SK-N-SH (cell line): ENCODE data around the gene PIK3CA. TPM values are rescaled to one million over a fixed set of nuclear protein-coding genes. Genes with fewer than 3 reads are reported as not detected.

Experiments used
- CTCF ChIA-PET: fragments of 300-600, 350-600 bp; formaldehyde crosslinking; extraction: SDS; loops from one replicate; lab custom pipeline; 2021; lab: Yijun Ruan, JAX
- POLR2A ChIA-PET: fragments of 350-600 bp; sonication (Branson Sonifier 250); formaldehyde crosslinking; extraction: SDS; loops from one replicate; lab custom pipeline; 2020; ENCODE audit warnings: antibody characterized with exemption, inconsistent platforms; lab: Yijun Ruan, JAX
- DNase-seq: peaks from one replicate; pipeline ENCODE4 v3.0.0; 2012
- H2AFZ ChIP-seq: fragments of 200-600 bp; sonication (generic); 2 replicates; pipeline ENCODE4 v1.8.1; 2016; ENCODE audit warnings: antibody characterized with exemption, mild to moderate bottlenecking, low read depth
- H3F3A ChIP-seq: fragments of 200-600 bp; sonication (generic); replicated peaks from 2 replicates; pipeline ENCODE3; 2016; ENCODE audit warnings: antibody characterized with exemption, mild to moderate bottlenecking; ENCODE audit not compliant: insufficient read depth
- H3K27ac ChIP-seq, 2 experiments: fragments of 200-500 bp in 1 of 2; fragments of 200-600 bp in 1 of 2; sonication (Bioruptor generic) in 1 of 2; sonication (generic), shearing (Covaris generic) in 1 of 2; 2 replicates each; pipeline versions ENCODE4 v1.5.1 to v1.6.1; 2014 to 2016; ENCODE audit warnings: low read depth in 2 of 2, inconsistent platforms in 1 of 2, low read length in 1 of 2, mild to moderate bottlenecking in 1 of 2, mixed read lengths in 1 of 2
- H3K27me3 ChIP-seq: fragments of 200-600 bp; sonication (generic), shearing (Covaris generic); 2 replicates; pipeline ENCODE4 v1.6.1; 2016; ENCODE audit warnings: mixed run types; ENCODE audit not compliant: insufficient read depth
- H3K36me3 ChIP-seq, 2 experiments: fragments of 200-500 bp in 1 of 2; fragments of 200-600 bp in 1 of 2; sonication (Bioruptor generic) in 1 of 2; sonication (generic) in 1 of 2; replicated peaks in 1 of 2; 2 replicates each; pipeline versions ENCODE3 to v1.5.1; 2014 to 2016; ENCODE audit warnings: low read length in 1 of 2, mild to moderate bottlenecking in 1 of 2; ENCODE audit not compliant: insufficient read depth in 2 of 2, control insufficient read depth in 1 of 2
- H3K4me1 ChIP-seq, 2 experiments: fragments of 200-500 bp in 1 of 2; fragments of 200-600 bp in 1 of 2; sonication (Bioruptor generic) in 1 of 2; sonication (generic), shearing (Covaris generic) in 1 of 2; 2 replicates each; pipeline versions ENCODE4 v1.5.1 to v1.6.1; 2014 to 2016; ENCODE audit warnings: low read depth in 1 of 2, low read length in 1 of 2, mixed run types in 1 of 2; ENCODE audit not compliant: insufficient read depth in 2 of 2, control insufficient read depth in 1 of 2
- H3K4me2 ChIP-seq: fragments of 200-600 bp; sonication (generic), shearing (Covaris generic); 2 replicates; pipeline ENCODE4 v1.6.1; 2017; ENCODE audit warnings: mixed run types
- H3K4me3 ChIP-seq, 2 experiments: fragments of 200-500 bp in 1 of 2; fragments of 200-600 bp in 1 of 2; sonication (Bioruptor generic) in 1 of 2; sonication (generic), shearing (Covaris generic) in 1 of 2; 2 replicates each; pipeline versions ENCODE4 v1.5.1 to v1.8.1; 2014 to 2016; ENCODE audit warnings: low read depth in 2 of 2, inconsistent platforms in 1 of 2, low read length in 1 of 2, mild to moderate bottlenecking in 1 of 2, mixed read lengths in 1 of 2, moderate library complexity in 1 of 2
- H3K79me2 ChIP-seq: fragments of 200-600 bp; sonication (generic); 2 replicates; pipeline ENCODE4 v1.8.1; 2017; ENCODE audit warnings: mild to moderate bottlenecking; ENCODE audit not compliant: insufficient read depth
- H3K9ac ChIP-seq: fragments of 200-600 bp; sonication (generic); 2 replicates; pipeline ENCODE4 v1.6.1; 2017; ENCODE audit warnings: mixed run types
- H3K9me2 ChIP-seq: fragments of 200-600 bp; sonication (generic); 2 replicates; pipeline ENCODE4 v1.6.1; 2017; ENCODE audit warnings: mixed run types
- H3K9me3 ChIP-seq: fragments of 200-600 bp; sonication (generic); 2 replicates; pipeline ENCODE4 v1.6.1; 2017; ENCODE audit warnings: mixed run types, mild to moderate bottlenecking, moderate library complexity
- H4K20me1 ChIP-seq: fragments of 200-600 bp; sonication (generic); 2 replicates; pipeline ENCODE4 v1.6.1; 2017; ENCODE audit warnings: mild to moderate bottlenecking, mixed run types; ENCODE audit not compliant: insufficient read depth
- CHD2 ChIP-seq: fragments of 150-350 bp; IDR thresholded peaks from 2 replicates; pipeline ENCODE4 v1.6.1; 2018; ENCODE audit warnings: low read length; ENCODE audit not compliant: partially characterized antibody
- EP300 ChIP-seq, 2 experiments: IDR thresholded peaks; 2 replicates each; pipeline versions ENCODE4 v1.4.0 to v1.6.1; 2012; ENCODE audit warnings: borderline replicate concordance in 1 of 2, low read depth in 1 of 2, low read length in 1 of 2
- EZH2phosphoT487 ChIP-seq: fragments of 200-600 bp; sonication (generic); IDR thresholded peaks from 2 replicates; pipeline ENCODE4 v1.6.1; 2017; ENCODE audit warnings: low read depth, mixed run types, mild to moderate bottlenecking, antibody characterized with exemption, moderate library complexity, borderline replicate concordance
- FOXJ3 ChIP-seq: sonication (generic); formaldehyde crosslinking; IDR thresholded peaks from 2 replicates; pipeline ENCODE4 v1.5.1; 2020; ENCODE audit warnings: mild to moderate bottlenecking, missing genetic modification reagents
- FOXM1 ChIP-seq: IDR thresholded peaks from 2 replicates; pipeline ENCODE4 v1.4.0; 2012; ENCODE audit warnings: low read depth, mild to moderate bottlenecking
- GABPA ChIP-seq: IDR thresholded peaks from 2 replicates; pipeline ENCODE4 v1.4.0; 2012; ENCODE audit warnings: low read depth, mild to moderate bottlenecking
- RCOR1 ChIP-seq: fragments of 150-350 bp; IDR thresholded peaks from 2 replicates; pipeline ENCODE4 v1.6.1; 2017; ENCODE audit warnings: antibody characterized with exemption, low read length
- SIN3A ChIP-seq: IDR thresholded peaks from 2 replicates; pipeline ENCODE4 v1.6.1; 2012; ENCODE audit warnings: low read depth, mild to moderate bottlenecking, low read length, moderate library complexity, borderline replicate concordance
- SMC3 ChIP-seq: IDR thresholded peaks from 2 replicates; pipeline ENCODE4 v1.6.1; 2012; ENCODE audit warnings: low read depth, low read length, improper control_type of control experiment
- TEAD4 ChIP-seq: IDR thresholded peaks from 2 replicates; pipeline ENCODE4 v1.4.0; 2012; ENCODE audit warnings: mild to moderate bottlenecking, borderline replicate concordance; ENCODE audit not compliant: insufficient read depth
- polyA plus RNA-seq, 3 experiments: library from polyadenylated mRNA; depleted of rRNA; stranded (reverse); fragments of >200 nt; gene quantifications; 2 replicates each; pipeline ENCODE4 v1.2.3, GENCODE V29; 2012
- TF ChIP-seq, protein P1 (sequence below): IDR thresholded peaks from 2 replicates; pipeline ENCODE4; 2012
- TF ChIP-seq, protein P2 (sequence below): fragments of 150-350 bp; IDR thresholded peaks from 2 replicates; pipeline ENCODE4 v1.6.1; 2016; ENCODE audit warnings: mild to moderate bottlenecking, low read depth, low read length
- TF ChIP-seq, protein P3 (sequence below): IDR thresholded peaks from 2 replicates; pipeline ENCODE4 v1.6.1; 2012; ENCODE audit warnings: mild to moderate bottlenecking, low read depth, low read length, moderate library complexity
- TF ChIP-seq, protein P4 (sequence below): IDR thresholded peaks from 2 replicates; pipeline ENCODE4 v1.4.0; 2012; ENCODE audit warnings: low read depth, borderline replicate concordance
- TF ChIP-seq, protein P5 (sequence below): IDR thresholded peaks from 2 replicates; pipeline ENCODE4 v1.4.0; 2012; ENCODE audit warnings: low read depth, borderline replicate concordance
- TF ChIP-seq, protein P6 (sequence below): fragments of 150-350 bp; IDR thresholded peaks from 2 replicates; pipeline ENCODE4 v1.6.1; 2017; ENCODE audit warnings: antibody characterized with exemption, low read length, low read depth, borderline replicate concordance

Gene PIK3CA
- polyA plus RNA-seq, 1 of the 3 experiments (the other 2 are of a cell fraction) = 3.2 TPM

DNA sequence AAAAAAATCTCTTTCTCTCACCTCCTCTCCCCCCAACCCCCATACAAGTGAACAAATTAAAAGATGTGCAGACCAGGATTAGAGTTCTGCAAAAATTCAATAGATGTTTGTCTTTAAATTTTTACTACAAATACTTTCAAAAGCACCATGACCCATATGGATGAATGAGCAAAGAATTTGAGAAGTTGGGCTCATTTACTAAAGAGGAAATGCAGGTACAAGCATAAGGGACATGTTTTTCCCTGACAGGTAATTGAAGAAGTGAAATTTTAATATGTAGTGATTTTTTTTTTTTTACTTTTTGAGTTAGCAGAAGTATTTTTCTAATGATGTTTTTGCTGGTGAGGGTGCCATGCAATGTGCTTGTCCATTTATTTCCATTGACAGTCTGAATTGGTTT, 15.3 kb downstream of the PIK3CA start:
- Histone ChIP-seq H3K9ac (no peak overlapping the region), H3K9me3 (no peaks in the 10 kb centered on the region), H3F3A (no peaks in the 10 kb centered on the region), H3K4me3 (no peak overlapping the region), H2AFZ (no peak overlapping the region), H3K79me2 (peaks cover 62% of the 10 kb centered on the region), H3K36me3 (peaks cover 0 to 3% of the 10 kb centered on the region in 2 experiments), H3K27me3 (no peaks in the 10 kb centered on the region), H3K27ac (no peak overlapping the region), H4K20me1 (peaks cover 14% of the 10 kb centered on the region; the same call in 1 of the 2 replicates), H3K4me2 (no peak overlapping the region), H3K4me1 (no peaks in the 10 kb centered on the region; a peak in 1 of 4 replicates), H3K9me2 (no peaks in the 10 kb centered on the region)
- ChIA-PET POLR2A (no interaction called here), CTCF (interaction anchor here (0.7 kb wide), 1 partner anchor 729 kb away, joined by 3 read pairs; no protein-coding TSS in a partner anchor)
- no peak for DNase-seq
- TF ChIP-seq EZH2phosphoT487 (no peak), CHD2 (no peak), TEAD4 (no peak), SIN3A (no peak), EP300 (IDR thresholded peaks at IDR 0.05; ENCODE audit: borderline replicate concordance in 1 of 2, low read depth in 1 of 2, low read length in 1 of 2) (no peak), GABPA (no peak), FOXM1 (no peak), FOXJ3 (no peak), RCOR1 (no peak), SMC3 (no peak)
- TF ChIP-seq, protein P1, sequence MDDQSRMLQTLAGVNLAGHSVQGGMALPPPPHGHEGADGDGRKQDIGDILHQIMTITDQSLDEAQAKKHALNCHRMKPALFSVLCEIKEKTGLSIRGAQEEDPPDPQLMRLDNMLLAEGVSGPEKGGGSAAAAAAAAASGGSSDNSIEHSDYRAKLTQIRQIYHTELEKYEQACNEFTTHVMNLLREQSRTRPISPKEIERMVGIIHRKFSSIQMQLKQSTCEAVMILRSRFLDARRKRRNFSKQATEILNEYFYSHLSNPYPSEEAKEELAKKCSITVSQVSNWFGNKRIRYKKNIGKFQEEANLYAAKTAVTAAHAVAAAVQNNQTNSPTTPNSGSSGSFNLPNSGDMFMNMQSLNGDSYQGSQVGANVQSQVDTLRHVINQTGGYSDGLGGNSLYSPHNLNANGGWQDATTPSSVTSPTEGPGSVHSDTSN = no peak
- TF ChIP-seq, protein P2, sequence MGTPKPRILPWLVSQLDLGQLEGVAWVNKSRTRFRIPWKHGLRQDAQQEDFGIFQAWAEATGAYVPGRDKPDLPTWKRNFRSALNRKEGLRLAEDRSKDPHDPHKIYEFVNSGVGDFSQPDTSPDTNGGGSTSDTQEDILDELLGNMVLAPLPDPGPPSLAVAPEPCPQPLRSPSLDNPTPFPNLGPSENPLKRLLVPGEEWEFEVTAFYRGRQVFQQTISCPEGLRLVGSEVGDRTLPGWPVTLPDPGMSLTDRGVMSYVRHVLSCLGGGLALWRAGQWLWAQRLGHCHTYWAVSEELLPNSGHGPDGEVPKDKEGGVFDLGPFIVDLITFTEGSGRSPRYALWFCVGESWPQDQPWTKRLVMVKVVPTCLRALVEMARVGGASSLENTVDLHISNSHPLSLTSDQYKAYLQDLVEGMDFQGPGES = no peak
- TF ChIP-seq, protein P3, sequence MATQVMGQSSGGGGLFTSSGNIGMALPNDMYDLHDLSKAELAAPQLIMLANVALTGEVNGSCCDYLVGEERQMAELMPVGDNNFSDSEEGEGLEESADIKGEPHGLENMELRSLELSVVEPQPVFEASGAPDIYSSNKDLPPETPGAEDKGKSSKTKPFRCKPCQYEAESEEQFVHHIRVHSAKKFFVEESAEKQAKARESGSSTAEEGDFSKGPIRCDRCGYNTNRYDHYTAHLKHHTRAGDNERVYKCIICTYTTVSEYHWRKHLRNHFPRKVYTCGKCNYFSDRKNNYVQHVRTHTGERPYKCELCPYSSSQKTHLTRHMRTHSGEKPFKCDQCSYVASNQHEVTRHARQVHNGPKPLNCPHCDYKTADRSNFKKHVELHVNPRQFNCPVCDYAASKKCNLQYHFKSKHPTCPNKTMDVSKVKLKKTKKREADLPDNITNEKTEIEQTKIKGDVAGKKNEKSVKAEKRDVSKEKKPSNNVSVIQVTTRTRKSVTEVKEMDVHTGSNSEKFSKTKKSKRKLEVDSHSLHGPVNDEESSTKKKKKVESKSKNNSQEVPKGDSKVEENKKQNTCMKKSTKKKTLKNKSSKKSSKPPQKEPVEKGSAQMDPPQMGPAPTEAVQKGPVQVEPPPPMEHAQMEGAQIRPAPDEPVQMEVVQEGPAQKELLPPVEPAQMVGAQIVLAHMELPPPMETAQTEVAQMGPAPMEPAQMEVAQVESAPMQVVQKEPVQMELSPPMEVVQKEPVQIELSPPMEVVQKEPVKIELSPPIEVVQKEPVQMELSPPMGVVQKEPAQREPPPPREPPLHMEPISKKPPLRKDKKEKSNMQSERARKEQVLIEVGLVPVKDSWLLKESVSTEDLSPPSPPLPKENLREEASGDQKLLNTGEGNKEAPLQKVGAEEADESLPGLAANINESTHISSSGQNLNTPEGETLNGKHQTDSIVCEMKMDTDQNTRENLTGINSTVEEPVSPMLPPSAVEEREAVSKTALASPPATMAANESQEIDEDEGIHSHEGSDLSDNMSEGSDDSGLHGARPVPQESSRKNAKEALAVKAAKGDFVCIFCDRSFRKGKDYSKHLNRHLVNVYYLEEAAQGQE = no peak
- TF ChIP-seq, protein P4, sequence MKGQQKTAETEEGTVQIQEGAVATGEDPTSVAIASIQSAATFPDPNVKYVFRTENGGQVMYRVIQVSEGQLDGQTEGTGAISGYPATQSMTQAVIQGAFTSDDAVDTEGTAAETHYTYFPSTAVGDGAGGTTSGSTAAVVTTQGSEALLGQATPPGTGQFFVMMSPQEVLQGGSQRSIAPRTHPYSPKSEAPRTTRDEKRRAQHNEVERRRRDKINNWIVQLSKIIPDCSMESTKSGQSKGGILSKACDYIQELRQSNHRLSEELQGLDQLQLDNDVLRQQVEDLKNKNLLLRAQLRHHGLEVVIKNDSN = no peak
- TF ChIP-seq, protein P5, sequence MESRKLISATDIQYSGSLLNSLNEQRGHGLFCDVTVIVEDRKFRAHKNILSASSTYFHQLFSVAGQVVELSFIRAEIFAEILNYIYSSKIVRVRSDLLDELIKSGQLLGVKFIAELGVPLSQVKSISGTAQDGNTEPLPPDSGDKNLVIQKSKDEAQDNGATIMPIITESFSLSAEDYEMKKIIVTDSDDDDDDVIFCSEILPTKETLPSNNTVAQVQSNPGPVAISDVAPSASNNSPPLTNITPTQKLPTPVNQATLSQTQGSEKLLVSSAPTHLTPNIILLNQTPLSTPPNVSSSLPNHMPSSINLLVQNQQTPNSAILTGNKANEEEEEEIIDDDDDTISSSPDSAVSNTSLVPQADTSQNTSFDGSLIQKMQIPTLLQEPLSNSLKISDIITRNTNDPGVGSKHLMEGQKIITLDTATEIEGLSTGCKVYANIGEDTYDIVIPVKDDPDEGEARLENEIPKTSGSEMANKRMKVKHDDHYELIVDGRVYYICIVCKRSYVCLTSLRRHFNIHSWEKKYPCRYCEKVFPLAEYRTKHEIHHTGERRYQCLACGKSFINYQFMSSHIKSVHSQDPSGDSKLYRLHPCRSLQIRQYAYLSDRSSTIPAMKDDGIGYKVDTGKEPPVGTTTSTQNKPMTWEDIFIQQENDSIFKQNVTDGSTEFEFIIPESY = no peak
- TF ChIP-seq, protein P6, sequence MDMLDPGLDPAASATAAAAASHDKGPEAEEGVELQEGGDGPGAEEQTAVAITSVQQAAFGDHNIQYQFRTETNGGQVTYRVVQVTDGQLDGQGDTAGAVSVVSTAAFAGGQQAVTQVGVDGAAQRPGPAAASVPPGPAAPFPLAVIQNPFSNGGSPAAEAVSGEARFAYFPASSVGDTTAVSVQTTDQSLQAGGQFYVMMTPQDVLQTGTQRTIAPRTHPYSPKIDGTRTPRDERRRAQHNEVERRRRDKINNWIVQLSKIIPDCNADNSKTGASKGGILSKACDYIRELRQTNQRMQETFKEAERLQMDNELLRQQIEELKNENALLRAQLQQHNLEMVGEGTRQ = no peak
